ENCODE data around the gene MVD. TPM values are rescaled to one million over a fixed set of nuclear protein-coding genes. Genes with fewer than 3 reads are reported as not detected.

MVD gene
- total and polyA plus RNA-seq, 2 of the 4 experiments (the other 2 are of a cell fraction) = 18.3 to 28.4 TPM

DNA sequence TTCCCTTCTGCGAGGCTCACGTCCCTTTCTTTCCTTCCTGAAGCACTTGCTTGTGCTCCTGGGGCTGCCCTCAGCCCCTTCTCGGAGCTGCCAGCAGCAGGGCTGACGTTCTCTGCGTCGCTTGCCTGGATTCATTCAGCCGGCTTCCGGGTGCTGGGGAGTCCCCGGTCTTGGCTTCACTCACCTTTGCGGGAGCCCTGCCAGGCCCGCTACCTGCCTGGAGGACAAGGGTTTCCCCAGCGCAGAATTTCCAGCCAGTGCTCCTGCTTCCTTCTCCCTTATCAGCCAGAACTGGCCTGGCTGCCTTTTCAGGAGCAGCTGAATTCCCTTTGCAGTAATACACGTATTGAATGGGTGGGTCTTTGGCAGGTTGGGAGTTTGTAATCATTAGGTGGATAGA, 46.6 kb downstream of the MVD start:
- H3K4me3 ChIP-seq (ENCODE audit: insufficient read depth, low read depth, low read length) = no peak overlapping the region
- no peak overlapping the region for H3K27ac ChIP-seq (ENCODE audit: insufficient read depth, low read length)
- H3K36me3 ChIP-seq (ENCODE audit: control insufficient read depth, insufficient read depth, low read length) = peaks cover 16% of the 10 kb centered on the region
- H2BK20ac ChIP-seq (ENCODE audit: low read depth, low read length) = no peak overlapping the region
- peaks cover 33% of the 10 kb centered on the region for H3K9me1 ChIP-seq (ENCODE audit: insufficient read depth, low read length)
- H2BK5ac ChIP-seq (ENCODE audit: low read depth, low read length, poor library complexity, severe bottlenecking) = no peak overlapping the region
- 0 out of 2 replicates have a peak overlapping the region, but pooled peaks have one; percentile 21 for H2AK5ac ChIP-seq (ENCODE audit: low read depth, low read length)
- H3K14ac ChIP-seq (replicated peaks; ENCODE audit: low read depth, low read length) = no peak overlapping the region
- no peak overlapping the region for H3K9ac ChIP-seq (ENCODE audit: low read depth, low read length)
- peaks cover 90% of the 10 kb centered on the region for H4K20me1 ChIP-seq (ENCODE audit: insufficient read depth, low read length)
- peaks cover 33% of the 10 kb centered on the region for H3K4me1 ChIP-seq (ENCODE audit: control insufficient read depth, insufficient read depth, low read length)
- H4K8ac ChIP-seq (ENCODE audit: low read depth in 2 of 2, low read length in 2 of 2) = no peak overlapping the region
- dilution Hi-C loops (cut with HindIII; ENCODE audit: low sequenced_read_pairs, unreplicated experiment) (no loop called here), in situ Hi-C loops (cut with MboI; ENCODE audit: low sequenced_read_pairs) (no loop called here), intact Hi-C loops (cut with micrococcal nuclease) (no loop called here)
- no peak overlapping the region for H3K4ac ChIP-seq (ENCODE audit: low read depth, low read length)
- no TSS peak for BruUV-seq (replicated peaks)
- H3K79me1 ChIP-seq (ENCODE audit: low read depth in 1 of 2, low read length in 2 of 2) = peaks cover 5 to 80% of the 10 kb centered on the region in 2 experiments; a peak in 3 of 4 replicates
- H3K23ac ChIP-seq (ENCODE audit: low read depth, low read length) = no peak overlapping the region
- CTCF ChIA-PET = no interaction called here
- 0 out of 2 replicates have a peak overlapping the region, but pooled peaks have one; percentile 13 for H2BK120ac ChIP-seq (ENCODE audit: low read depth, low read length)
- H4K91ac ChIP-seq (ENCODE audit: insufficient read depth, low read depth, low read length) = no peak overlapping the region
- DNase-seq (no peak), ATAC-seq (ENCODE audit: low read depth) (no peak)
- TF ChIP-seq SMC3 (IDR thresholded peaks at IDR 0.05; ENCODE audit: low read depth, low read length) (no peak), MAZ (IDR thresholded peaks at IDR 0.05; ENCODE audit: borderline replicate concordance, low read depth, low read length) (no peak), RCOR1 (IDR thresholded peaks at IDR 0.05; ENCODE audit: insufficient replicate concordance, low read length) (no peak), CHD1 (IDR thresholded peaks at IDR 0.05; ENCODE audit: low read depth, low read length) (no peak), MAFK (IDR thresholded peaks at IDR 0.05; ENCODE audit: low read depth, low read length) (no peak), FOS (IDR thresholded peaks at IDR 0.05; ENCODE audit: low read depth, low read length) (no peak), NFE2L2 (IDR thresholded peaks at IDR 0.05; ENCODE audit: low read depth, low read length) (no peak), CEBPB (IDR thresholded peaks at IDR 0.05; ENCODE audit: low read depth, low read length) (no peak), MXI1 (IDR thresholded peaks at IDR 0.05; ENCODE audit: borderline replicate concordance, low read depth, low read length) (no peak), RFX5 (IDR thresholded peaks at IDR 0.05; ENCODE audit: low read depth, low read length) (no peak), BHLHE40 (IDR thresholded peaks at IDR 0.05; ENCODE audit: low read depth, low read length) (no peak), RAD21 (IDR thresholded peaks at IDR 0.05; ENCODE audit: low read length) (no peak), POLR2A (IDR thresholded peaks at IDR 0.05; ENCODE audit: low read depth, low read length) (no peak)
- TF ChIP-seq, protein P1, sequence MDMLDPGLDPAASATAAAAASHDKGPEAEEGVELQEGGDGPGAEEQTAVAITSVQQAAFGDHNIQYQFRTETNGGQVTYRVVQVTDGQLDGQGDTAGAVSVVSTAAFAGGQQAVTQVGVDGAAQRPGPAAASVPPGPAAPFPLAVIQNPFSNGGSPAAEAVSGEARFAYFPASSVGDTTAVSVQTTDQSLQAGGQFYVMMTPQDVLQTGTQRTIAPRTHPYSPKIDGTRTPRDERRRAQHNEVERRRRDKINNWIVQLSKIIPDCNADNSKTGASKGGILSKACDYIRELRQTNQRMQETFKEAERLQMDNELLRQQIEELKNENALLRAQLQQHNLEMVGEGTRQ (IDR thresholded peaks at IDR 0.05; ENCODE audit: low read depth, low read length) = no peak
- TF ChIP-seq, protein P2, sequence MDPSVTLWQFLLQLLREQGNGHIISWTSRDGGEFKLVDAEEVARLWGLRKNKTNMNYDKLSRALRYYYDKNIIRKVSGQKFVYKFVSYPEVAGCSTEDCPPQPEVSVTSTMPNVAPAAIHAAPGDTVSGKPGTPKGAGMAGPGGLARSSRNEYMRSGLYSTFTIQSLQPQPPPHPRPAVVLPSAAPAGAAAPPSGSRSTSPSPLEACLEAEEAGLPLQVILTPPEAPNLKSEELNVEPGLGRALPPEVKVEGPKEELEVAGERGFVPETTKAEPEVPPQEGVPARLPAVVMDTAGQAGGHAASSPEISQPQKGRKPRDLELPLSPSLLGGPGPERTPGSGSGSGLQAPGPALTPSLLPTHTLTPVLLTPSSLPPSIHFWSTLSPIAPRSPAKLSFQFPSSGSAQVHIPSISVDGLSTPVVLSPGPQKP (IDR thresholded peaks at IDR 0.05; ENCODE audit: borderline replicate concordance, low read depth, low read length) = no peak
- TF ChIP-seq, protein P3, sequence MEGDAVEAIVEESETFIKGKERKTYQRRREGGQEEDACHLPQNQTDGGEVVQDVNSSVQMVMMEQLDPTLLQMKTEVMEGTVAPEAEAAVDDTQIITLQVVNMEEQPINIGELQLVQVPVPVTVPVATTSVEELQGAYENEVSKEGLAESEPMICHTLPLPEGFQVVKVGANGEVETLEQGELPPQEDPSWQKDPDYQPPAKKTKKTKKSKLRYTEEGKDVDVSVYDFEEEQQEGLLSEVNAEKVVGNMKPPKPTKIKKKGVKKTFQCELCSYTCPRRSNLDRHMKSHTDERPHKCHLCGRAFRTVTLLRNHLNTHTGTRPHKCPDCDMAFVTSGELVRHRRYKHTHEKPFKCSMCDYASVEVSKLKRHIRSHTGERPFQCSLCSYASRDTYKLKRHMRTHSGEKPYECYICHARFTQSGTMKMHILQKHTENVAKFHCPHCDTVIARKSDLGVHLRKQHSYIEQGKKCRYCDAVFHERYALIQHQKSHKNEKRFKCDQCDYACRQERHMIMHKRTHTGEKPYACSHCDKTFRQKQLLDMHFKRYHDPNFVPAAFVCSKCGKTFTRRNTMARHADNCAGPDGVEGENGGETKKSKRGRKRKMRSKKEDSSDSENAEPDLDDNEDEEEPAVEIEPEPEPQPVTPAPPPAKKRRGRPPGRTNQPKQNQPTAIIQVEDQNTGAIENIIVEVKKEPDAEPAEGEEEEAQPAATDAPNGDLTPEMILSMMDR (conservative IDR thresholded peaks at IDR 0.05; ENCODE audit: low read depth, low read length) = no peak
- H2AFZ ChIP-seq (replicated peaks; ENCODE audit: low read length, poor library complexity) = no peak overlapping the region
- 92% methylated on average over 7 of the region's 13 CpGs; no CpG with 5 or more reads in 1 of the 2 experiments for WGBS, 2 experiments (ENCODE audit: extremely low coverage in 2 of 2, insufficient read length in 1 of 2)
- H3K18ac ChIP-seq (ENCODE audit: low read depth, low read length) = no peak overlapping the region
- H4K5ac ChIP-seq (ENCODE audit: low read depth, low read length) = no peak overlapping the region
- H3K27me3 ChIP-seq (ENCODE audit: control insufficient read depth, insufficient read depth, low read length) = no peaks in the 10 kb centered on the region
- no peak overlapping the region for H3K4me2 ChIP-seq (ENCODE audit: low read depth, low read length)
- H2AK9ac ChIP-seq (replicated peaks; ENCODE audit: low read depth, low read length, poor library complexity) = no peak overlapping the region
- H2BK15ac ChIP-seq (ENCODE audit: low read depth, low read length) = 0 out of 3 replicates have a peak overlapping the region, but pooled peaks have one; percentile 10
- POLR2A ChIA-PET (ENCODE audit: unreplicated experiment) = no interaction called here
- H3K9me3 ChIP-seq (ENCODE audit: control insufficient read depth, insufficient read depth, low read length) = no peaks in the 10 kb centered on the region
- no peak overlapping the region for H3K56ac ChIP-seq (ENCODE audit: extremely low read depth, insufficient read depth, low read length)
